WTC11 (cell line): ENCODE data around the gene CCR5. TPM values are rescaled to one million over a fixed set of nuclear protein-coding genes. Genes with fewer than 3 reads are reported as not detected.

Experiments
- ATAC-seq: fragments of 200-7000 bp; cut with Tn5 transposase; 2 replicates; pipeline ENCODE4 v1.10.0; 2021; ENCODE audit warnings: mild to moderate bottlenecking, moderate library complexity
- CTCF ChIA-PET: fragments of 300-600 bp; sonication (Branson Sonifier 250); formaldehyde crosslinking; loops from one replicate; lab custom pipeline; 2021; ENCODE audit warnings: antibody characterized with exemption; lab: Charles Lee
- POLR2A ChIA-PET: fragments of 350-600 bp; sonication (Branson Sonifier 250); formaldehyde crosslinking; loops from one replicate; lab custom pipeline; 2021; ENCODE audit warnings: antibody characterized with exemption; lab: Charles Lee
- DNase-seq: peaks from one replicate; pipeline ENCODE4 v3.0.0; 2021; ENCODE audit warnings: low spot score
- H3K27ac Mint-ChIP-seq: 2 replicates; pipeline ENCODE4 v1.8.0; 2021; ENCODE audit warnings: mixed read lengths
- H3K27me3 Mint-ChIP-seq: 2 replicates; pipeline ENCODE4 v1.8.0; 2021; ENCODE audit warnings: low read depth, mild to moderate bottlenecking, moderate library complexity, mixed read lengths
- H3K36me3 Mint-ChIP-seq: 2 replicates; pipeline ENCODE4 v1.8.0; 2021; ENCODE audit warnings: mixed read lengths
- H3K4me1 Mint-ChIP-seq: 2 replicates; pipeline ENCODE4 v1.8.0; 2022; ENCODE audit warnings: mixed read lengths
- H3K4me3 Mint-ChIP-seq: 2 replicates; pipeline ENCODE4 v1.8.0; 2021; ENCODE audit warnings: mild to moderate bottlenecking, moderate library complexity, mixed read lengths
- H3K9me3 Mint-ChIP-seq: 2 replicates; pipeline ENCODE4 v1.8.0; 2021; ENCODE audit warnings: mixed read lengths
- ESRRA ChIP-seq: sonication (generic); formaldehyde crosslinking; IDR thresholded peaks from 2 replicates; pipeline ENCODE4 v1.8.1; 2022; ENCODE audit warnings: mild to moderate bottlenecking, missing genetic modification reagents, borderline replicate concordance
- FOXJ3 ChIP-seq: sonication (generic); formaldehyde crosslinking; IDR thresholded peaks from 2 replicates; pipeline ENCODE4 v1.9.0; 2021; ENCODE audit warnings: missing genetic modification reagents, mild to moderate bottlenecking, borderline replicate concordance
- FOXK1 ChIP-seq: sonication (generic); formaldehyde crosslinking; IDR thresholded peaks from 2 replicates; pipeline ENCODE4 v1.8.0; 2022; ENCODE audit warnings: mild to moderate bottlenecking, moderate library complexity, missing genetic modification reagents
- GTF2I ChIP-seq: fragments of 250-450 bp; sonication (Bioruptor Pico); conservative IDR thresholded peaks from 2 replicates; pipeline ENCODE4 v1.4.0; 2021; ENCODE audit warnings: mild to moderate bottlenecking
- JUN ChIP-seq: sonication (generic); formaldehyde crosslinking; IDR thresholded peaks from 2 replicates; pipeline ENCODE4 v1.8.0; 2023; ENCODE audit warnings: mild to moderate bottlenecking, missing genetic modification reagents
- RORB ChIP-seq: fragments of 250-450 bp; sonication (Bioruptor Pico); IDR thresholded peaks from 2 replicates; pipeline ENCODE4 v1.9.0; 2021; ENCODE audit warnings: mild to moderate bottlenecking
- ZNF263 ChIP-seq: sonication (generic); formaldehyde crosslinking; IDR thresholded peaks from 2 replicates; pipeline ENCODE4 v1.8.1; 2022; ENCODE audit warnings: low read depth, mild to moderate bottlenecking, moderate library complexity, missing genetic modification reagents
- ZNF423 ChIP-seq: fragments of 250-450 bp; sonication (Bioruptor Pico); IDR thresholded peaks from 2 replicates; pipeline ENCODE4 v2.1.2; 2022; ENCODE audit warnings: mild to moderate bottlenecking, moderate library complexity
- total RNA-seq: library from RNA; stranded (reverse); gene quantifications from 3 replicates; pipeline ENCODE4 v1.2.3, GENCODE V29; 2021
- TF ChIP-seq, protein P1 (sequence below): fragments of 250-450 bp; sonication (Bioruptor Pico); IDR thresholded peaks from 2 replicates; pipeline ENCODE4 v2.1.2; 2022; ENCODE audit warnings: mild to moderate bottlenecking, moderate library complexity
- TF ChIP-seq, protein P2 (sequence below): sonication (generic); formaldehyde crosslinking; IDR thresholded peaks from 2 replicates; pipeline ENCODE4 v1.8.1; 2022; ENCODE audit warnings: low read depth, missing genetic modification reagents, borderline replicate concordance
- TF ChIP-seq, protein P3 (sequence below): sonication (generic); formaldehyde crosslinking; conservative IDR thresholded peaks from 2 replicates; pipeline ENCODE4 v1.8.1; 2022; ENCODE audit warnings: mild to moderate bottlenecking, missing genetic modification reagents
- TF ChIP-seq, protein P4 (sequence below): sonication (generic); formaldehyde crosslinking; IDR thresholded peaks from 2 replicates; pipeline ENCODE4 v1.8.1; 2022; ENCODE audit warnings: mild to moderate bottlenecking, moderate library complexity, missing genetic modification reagents
- TF ChIP-seq, protein P5 (sequence below): fragments of 250-450 bp; sonication (Bioruptor Pico); conservative IDR thresholded peaks from 2 replicates; pipeline ENCODE4 v1.9.0; 2021; ENCODE audit warnings: mild to moderate bottlenecking
- TF ChIP-seq, protein P6 (sequence below): sonication (generic); formaldehyde crosslinking; IDR thresholded peaks from 2 replicates; pipeline ENCODE4 v1.8.0; 2022; ENCODE audit warnings: mild to moderate bottlenecking, missing genetic modification reagents

Gene CCR5
- total RNA-seq, 1 experiment from 2014 or later: not detected

DNA sequence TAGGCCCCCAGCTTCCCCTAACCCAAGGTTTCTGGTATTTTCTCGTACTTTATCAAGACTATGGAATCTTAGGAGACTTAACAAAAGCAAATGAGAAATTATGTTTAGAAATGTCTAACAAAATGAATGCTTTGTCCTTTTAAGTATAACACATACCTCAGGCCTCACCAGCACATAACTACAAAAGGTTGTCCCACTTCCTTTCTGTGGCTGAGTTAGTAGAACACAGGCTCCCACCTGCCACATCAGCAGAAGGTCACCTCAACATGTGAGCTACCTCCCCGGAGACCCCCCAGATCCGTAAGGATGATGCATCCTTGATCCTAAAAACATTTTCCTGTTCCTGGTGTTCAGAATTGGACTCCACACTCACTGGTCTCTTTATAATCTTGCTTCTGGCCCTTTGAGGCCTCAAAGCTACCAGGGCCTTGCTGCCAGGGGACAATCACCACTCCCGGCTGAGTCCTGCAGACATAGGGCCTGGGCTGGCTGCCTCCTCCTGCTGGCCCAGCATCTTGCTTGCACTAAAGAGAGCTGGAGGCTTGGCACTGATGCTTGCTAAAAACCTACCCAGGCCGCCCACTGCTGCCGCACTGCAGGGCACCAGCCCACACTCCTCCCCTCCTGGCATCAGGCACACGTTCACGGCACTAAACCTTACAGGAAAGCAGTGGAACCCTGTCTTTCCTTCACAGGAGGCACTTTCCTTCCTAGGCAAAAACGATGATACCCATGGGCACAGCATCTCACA, 39.2 kb downstream of the CCR5 start (continued):
- no peak for TF ChIP-seq ZNF423 (CRISPR knock-in tag)
- TF ChIP-seq JUN (CRISPR knock-in tag): no peak
- no peak for TF ChIP-seq GTF2I
- TF ChIP-seq, protein P1, sequence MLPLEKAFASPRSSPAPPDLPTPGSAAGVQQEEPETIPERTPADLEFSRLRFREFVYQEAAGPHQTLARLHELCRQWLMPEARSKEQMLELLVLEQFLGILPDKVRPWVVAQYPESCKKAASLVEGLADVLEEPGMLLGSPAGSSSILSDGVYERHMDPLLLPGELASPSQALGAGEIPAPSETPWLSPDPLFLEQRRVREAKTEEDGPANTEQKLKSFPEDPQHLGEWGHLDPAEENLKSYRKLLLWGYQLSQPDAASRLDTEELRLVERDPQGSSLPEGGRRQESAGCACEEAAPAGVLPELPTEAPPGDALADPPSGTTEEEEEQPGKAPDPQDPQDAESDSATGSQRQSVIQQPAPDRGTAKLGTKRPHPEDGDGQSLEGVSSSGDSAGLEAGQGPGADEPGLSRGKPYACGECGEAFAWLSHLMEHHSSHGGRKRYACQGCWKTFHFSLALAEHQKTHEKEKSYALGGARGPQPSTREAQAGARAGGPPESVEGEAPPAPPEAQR (CRISPR knock-in tag): no peak
- no peak for TF ChIP-seq FOXJ3 (CRISPR knock-in tag)

DNA sequence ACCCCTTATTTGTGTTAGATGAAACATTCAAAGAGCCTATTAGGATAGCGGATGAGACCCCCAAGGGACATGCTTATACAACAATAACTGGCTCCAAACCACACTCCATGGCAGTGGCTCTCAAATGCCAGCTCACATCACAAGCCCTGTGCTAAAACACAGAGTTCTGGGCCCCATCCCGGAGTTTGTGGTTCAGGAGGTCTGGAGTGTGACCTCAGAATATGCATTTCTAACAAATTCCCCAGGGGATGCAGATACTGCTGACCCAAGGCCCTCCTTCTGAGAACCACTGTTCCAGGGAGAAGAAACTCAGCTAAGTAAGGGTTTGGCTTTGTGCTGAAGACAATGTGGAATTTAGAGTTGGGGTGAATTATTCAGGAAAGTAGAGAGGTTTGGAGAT, 39.9 kb downstream of the CCR5 start:
- H3K36me3 Mint-ChIP-seq: no peaks in the 10 kb centered on the region
- no peaks in the 10 kb centered on the region for H3K9me3 Mint-ChIP-seq
- H3K27me3 Mint-ChIP-seq: no peaks in the 10 kb centered on the region
- no peaks in the 10 kb centered on the region; the same call in 1 of the 2 replicates for H3K4me1 Mint-ChIP-seq
- H3K4me3 Mint-ChIP-seq: no peak overlapping the region
- ATAC-seq (no peak), DNase-seq (no peak)
- H3K27ac Mint-ChIP-seq: no peak overlapping the region
- ChIA-PET POLR2A (no interaction called here), CTCF (interaction anchor here (0.8 to 1.5 kb wide), 7 partner anchors 11 to 202 kb away, joined by 3 to 8 read pairs (median 5); partner anchors contain the start of gene CCR1)
- TF ChIP-seq ESRRA (CRISPR knock-in tag) (no peak), ZNF263 (CRISPR knock-in tag) (no peak)

DNA sequence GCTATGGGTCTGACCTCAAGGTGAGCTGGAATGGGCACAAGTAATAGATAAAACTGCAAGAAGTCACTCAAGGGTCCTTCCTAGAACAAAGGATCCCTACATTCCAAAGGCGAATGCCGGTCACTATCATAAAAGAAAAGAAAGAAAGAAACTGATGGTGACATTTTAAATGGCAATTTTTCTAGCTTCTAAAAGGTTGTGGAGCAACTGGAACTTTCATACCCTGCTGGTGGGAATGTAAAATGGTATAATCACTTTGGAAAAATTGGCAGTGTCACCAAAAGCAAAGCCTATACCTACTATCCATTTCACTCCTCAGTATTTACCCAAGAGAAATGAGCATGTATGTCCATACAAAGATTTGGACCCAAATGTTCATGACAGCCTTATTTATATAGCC, 40.5 kb downstream of the CCR5 start:
- no peak overlapping the region for H3K27ac Mint-ChIP-seq
- ChIA-PET POLR2A (no interaction called here), CTCF (interaction anchor here (0.7 to 1.5 kb wide), 8 partner anchors 12 to 203 kb away, joined by 3 to 8 read pairs (median 4); partner anchors contain the start of gene CCR1)
- H3K4me1 Mint-ChIP-seq: no peaks in the 10 kb centered on the region; the same call in 1 of the 2 replicates
- H3K4me3 Mint-ChIP-seq: no peak overlapping the region
- DNase-seq (no peak), ATAC-seq (no peak)
- TF ChIP-seq, protein P2, sequence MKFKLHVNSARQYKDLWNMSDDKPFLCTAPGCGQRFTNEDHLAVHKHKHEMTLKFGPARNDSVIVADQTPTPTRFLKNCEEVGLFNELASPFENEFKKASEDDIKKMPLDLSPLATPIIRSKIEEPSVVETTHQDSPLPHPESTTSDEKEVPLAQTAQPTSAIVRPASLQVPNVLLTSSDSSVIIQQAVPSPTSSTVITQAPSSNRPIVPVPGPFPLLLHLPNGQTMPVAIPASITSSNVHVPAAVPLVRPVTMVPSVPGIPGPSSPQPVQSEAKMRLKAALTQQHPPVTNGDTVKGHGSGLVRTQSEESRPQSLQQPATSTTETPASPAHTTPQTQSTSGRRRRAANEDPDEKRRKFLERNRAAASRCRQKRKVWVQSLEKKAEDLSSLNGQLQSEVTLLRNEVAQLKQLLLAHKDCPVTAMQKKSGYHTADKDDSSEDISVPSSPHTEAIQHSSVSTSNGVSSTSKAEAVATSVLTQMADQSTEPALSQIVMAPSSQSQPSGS: no peak
- TF ChIP-seq RORB (CRISPR knock-in tag) (no peak), FOXK1 (CRISPR knock-in tag) (no peak)
- TF ChIP-seq, protein P3, sequence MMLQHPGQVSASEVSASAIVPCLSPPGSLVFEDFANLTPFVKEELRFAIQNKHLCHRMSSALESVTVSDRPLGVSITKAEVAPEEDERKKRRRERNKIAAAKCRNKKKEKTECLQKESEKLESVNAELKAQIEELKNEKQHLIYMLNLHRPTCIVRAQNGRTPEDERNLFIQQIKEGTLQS (CRISPR knock-in tag): no peak
- TF ChIP-seq, protein P4, sequence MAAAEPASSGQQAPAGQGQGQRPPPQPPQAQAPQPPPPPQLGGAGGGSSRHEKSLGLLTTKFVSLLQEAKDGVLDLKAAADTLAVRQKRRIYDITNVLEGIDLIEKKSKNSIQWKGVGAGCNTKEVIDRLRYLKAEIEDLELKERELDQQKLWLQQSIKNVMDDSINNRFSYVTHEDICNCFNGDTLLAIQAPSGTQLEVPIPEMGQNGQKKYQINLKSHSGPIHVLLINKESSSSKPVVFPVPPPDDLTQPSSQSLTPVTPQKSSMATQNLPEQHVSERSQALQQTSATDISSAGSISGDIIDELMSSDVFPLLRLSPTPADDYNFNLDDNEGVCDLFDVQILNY (CRISPR knock-in tag): no peak
- TF ChIP-seq, protein P5, sequence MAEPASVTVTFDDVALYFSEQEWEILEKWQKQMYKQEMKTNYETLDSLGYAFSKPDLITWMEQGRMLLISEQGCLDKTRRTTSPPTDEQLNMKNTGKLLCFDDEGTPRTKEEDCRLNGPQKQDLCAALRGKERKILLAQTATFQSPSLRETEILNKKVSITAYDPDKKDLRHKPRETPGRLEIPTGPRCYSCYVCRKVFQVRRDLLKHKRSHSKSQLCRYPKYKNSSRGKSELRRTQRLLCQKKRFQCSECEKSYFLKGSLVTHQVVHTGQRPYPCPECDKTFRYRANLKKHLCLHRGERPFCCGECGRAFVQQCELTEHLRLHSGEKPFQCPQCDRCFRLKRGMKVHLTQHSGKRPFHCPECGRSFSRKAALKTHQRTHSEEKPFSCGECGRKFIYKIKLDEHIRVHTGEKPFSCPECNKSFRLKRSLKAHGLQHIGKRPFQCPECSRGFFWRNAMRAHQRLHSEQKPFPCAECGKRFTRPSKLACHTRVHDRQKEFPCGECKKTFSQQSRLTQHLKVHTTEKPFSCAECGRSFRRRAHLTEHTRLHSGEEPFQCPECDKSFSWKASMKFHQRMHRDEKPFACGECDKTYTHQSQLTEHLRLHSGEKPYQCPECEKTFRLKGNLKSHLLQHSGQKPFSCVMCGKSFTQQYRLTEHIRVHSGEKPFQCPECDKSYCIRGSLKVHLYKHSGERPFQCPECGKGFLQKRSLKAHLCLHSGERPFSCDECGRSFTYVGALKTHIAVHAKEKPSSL (CRISPR knock-in tag): no peak
- TF ChIP-seq, protein P6, sequence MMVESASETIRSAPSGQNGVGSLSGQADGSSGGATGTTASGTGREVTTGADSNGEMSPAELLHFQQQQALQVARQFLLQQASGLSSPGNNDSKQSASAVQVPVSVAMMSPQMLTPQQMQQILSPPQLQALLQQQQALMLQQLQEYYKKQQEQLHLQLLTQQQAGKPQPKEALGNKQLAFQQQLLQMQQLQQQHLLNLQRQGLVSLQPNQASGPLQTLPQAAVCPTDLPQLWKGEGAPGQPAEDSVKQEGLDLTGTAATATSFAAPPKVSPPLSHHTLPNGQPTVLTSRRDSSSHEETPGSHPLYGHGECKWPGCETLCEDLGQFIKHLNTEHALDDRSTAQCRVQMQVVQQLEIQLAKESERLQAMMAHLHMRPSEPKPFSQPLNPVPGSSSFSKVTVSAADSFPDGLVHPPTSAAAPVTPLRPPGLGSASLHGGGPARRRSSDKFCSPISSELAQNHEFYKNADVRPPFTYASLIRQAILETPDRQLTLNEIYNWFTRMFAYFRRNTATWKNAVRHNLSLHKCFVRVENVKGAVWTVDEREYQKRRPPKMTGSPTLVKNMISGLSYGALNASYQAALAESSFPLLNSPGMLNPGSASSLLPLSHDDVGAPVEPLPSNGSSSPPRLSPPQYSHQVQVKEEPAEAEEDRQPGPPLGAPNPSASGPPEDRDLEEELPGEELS: no peak
- H3K27me3 Mint-ChIP-seq: no peaks in the 10 kb centered on the region
- H3K36me3 Mint-ChIP-seq: no peaks in the 10 kb centered on the region
- no peaks in the 10 kb centered on the region for H3K9me3 Mint-ChIP-seq
